GM21786 (cell line): ENCODE measurements around the gene ZNF579.
"Not testable (repeated sequence)": the region's sequence is repeated elsewhere in the genome, so short reads cannot be mapped to it uniquely, and the experiment has no call there.

Source experiments
- ATAC-seq: cut with Tn5 transposase; IDR thresholded peaks from one replicate; pipeline ENCODE4 v1.9.1; 2021; ENCODE audit not compliant: unreplicated experiment

Gene ZNF579

GRCh38 chr19:55542292-55542855 is 38.3 kb downstream of the ZNF579 start:
- no peak for ATAC-seq

- no peak for ATAC-seq
These were observed 39.6 kb downstream of the ZNF579 start for GRCh38 chr19:55541091-55541490.

GRCh38 chr19:55540619-55541018 is 40.0 kb downstream of the ZNF579 start:
- ATAC-seq = no peak

- no peak for ATAC-seq
These were observed 41.3 kb downstream of the ZNF579 start for GRCh38 chr19:55539090-55539984.

- no peak for ATAC-seq
These were observed 42.5 kb downstream of the ZNF579 start for GRCh38 chr19:55538132-55538531.

- no peak for ATAC-seq
These were observed 42.9 kb downstream of the ZNF579 start for GRCh38 chr19:55537741-55538111.

GRCh38 chr19:55536951-55537740 is 43.5 kb downstream of the ZNF579 start, which contains the start of gene SBK2:
Gene SBK2 (minus strand): TSS chr19:55537133. CDS start chr19:55536294, 839 bp downstream.
- ATAC-seq = no peak

GRCh38 chr19:55536366-55536765 is 44.3 kb downstream of the ZNF579 start:
- ATAC-seq = no peak

- ATAC-seq = no peak
These were observed 44.7 kb downstream of the ZNF579 start for GRCh38 chr19:55535965-55536350.

GRCh38 chr19:55535173-55535964 is 45.3 kb downstream of the ZNF579 start:
- ATAC-seq = no peak

GRCh38 chr19:55534280-55534679 is 46.4 kb downstream of the ZNF579 start:
- ATAC-seq = not testable (repeated sequence)

GRCh38 chr19:55530996-55531395 is 49.7 kb downstream of the ZNF579 start:
- ATAC-seq = no peak

GRCh38 chr19:55529636-55530234 is 50.9 kb downstream of the ZNF579 start:
- no peak for ATAC-seq

GRCh38 chr19:55528030-55528803 is 52.4 kb downstream of the ZNF579 start:
- ATAC-seq = no peak

GRCh38 chr19:55527197-55528029 is 53.2 kb downstream of the ZNF579 start:
- ATAC-seq = no peak
